GM23248 (cell line): ENCODE results near the gene NDUFV2.

Experiments used
- EZH2 ChIP-seq: fragments of 200-600 bp; sonication (generic); IDR thresholded peaks from 2 replicates; pipeline ENCODE4 v1.6.1; 2018; ENCODE audit warnings: antibody characterized with exemption, mild to moderate bottlenecking; ENCODE audit not compliant: insufficient read depth, poor library complexity, severe bottlenecking
- EZH2phosphoT487 ChIP-seq: fragments of 200-600 bp; sonication (generic); IDR thresholded peaks from 2 replicates; pipeline ENCODE4 v1.6.1; 2018; ENCODE audit warnings: antibody characterized with exemption, moderate library complexity, mild to moderate bottlenecking, low read depth; ENCODE audit not compliant: insufficient read depth

DNA sequence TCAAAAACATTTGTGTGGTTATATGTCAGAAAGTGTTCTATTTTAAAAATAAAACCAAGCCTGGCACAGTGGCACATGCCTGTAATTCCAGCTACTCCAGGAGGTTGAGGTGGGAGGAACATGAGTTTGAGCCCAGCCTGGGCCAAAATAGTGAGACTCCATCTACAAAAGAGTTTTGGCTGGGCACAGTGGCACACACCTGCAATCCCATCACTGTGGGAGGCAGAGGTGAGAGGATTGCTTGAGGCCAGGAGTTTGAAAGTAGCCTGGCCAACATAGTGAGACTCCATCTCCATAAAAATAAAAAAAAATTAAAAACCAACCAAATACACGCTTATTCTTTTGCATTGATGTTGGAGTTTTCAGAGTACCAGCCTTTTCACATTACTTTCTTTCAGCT is 43.7 kb downstream of the NDUFV2 start:
- no peak for TF ChIP-seq EZH2
- TF ChIP-seq EZH2phosphoT487: no peak
